SK-N-SH treated with all-trans-retinoic acid at 6 μM for 48 hours (cell line): ENCODE data around the gene GNAQ.

Source experiments
- ARNTL ChIP-seq: fragments of 450-650 bp; formaldehyde crosslinking; IDR thresholded peaks from 2 replicates; pipeline ENCODE4 v1.5.0; 2020; ENCODE audit warnings: low read depth, mild to moderate bottlenecking, moderate library complexity, borderline replicate concordance
- CREB5 ChIP-seq: fragments of 250-450 bp; sonication (Bioruptor Pico); IDR thresholded peaks from 2 replicates; pipeline ENCODE4 v1.5.1; 2020; ENCODE audit warnings: low read depth, mild to moderate bottlenecking, moderate library complexity
- PATZ1 ChIP-seq: fragments of 250-450 bp; sonication (Bioruptor Pico); IDR thresholded peaks from 2 replicates; pipeline ENCODE4 v1.8.0; 2020; ENCODE audit warnings: mild to moderate bottlenecking, moderate library complexity, borderline replicate concordance
- SNAI2 ChIP-seq: fragments of 250-450 bp; sonication (Bioruptor Pico); IDR thresholded peaks from 2 replicates; pipeline ENCODE4 v1.5.0; 2020; ENCODE audit warnings: mild to moderate bottlenecking, moderate library complexity
- ZC3H10 ChIP-seq: fragments of 250-450 bp; sonication (Bioruptor Pico); IDR thresholded peaks from 2 replicates; pipeline ENCODE4 v1.5.1; 2021; ENCODE audit warnings: mild to moderate bottlenecking, moderate library complexity

- TF ChIP-seq ARNTL (CRISPR knock-in tag) (no peak), CREB5 (CRISPR knock-in tag) (no peak), PATZ1 (no peak), SNAI2 (CRISPR knock-in tag) (no peak), ZC3H10 (no peak)
Measured at GRCh38 chr9:78026416-78026815, 5.2 kb downstream of the GNAQ start.
